NCI-H1105 (cell line): ENCODE results near the gene ACKR1.

Experiments
- DNase-seq: peaks from one replicate; lab custom pipeline; 2025; lab: John Stamatoyannopoulos, UW

Gene ACKR1

GRCh38 chr1:159187647-159188374 lies 16.9 kb upstream of the ACKR1 start:
- peak; percentile 38 for DNase-seq

GRCh38 chr1:159188375-159188788 lies 16.3 kb upstream of the ACKR1 start:
- peak; percentile 83 for DNase-seq

DNA sequence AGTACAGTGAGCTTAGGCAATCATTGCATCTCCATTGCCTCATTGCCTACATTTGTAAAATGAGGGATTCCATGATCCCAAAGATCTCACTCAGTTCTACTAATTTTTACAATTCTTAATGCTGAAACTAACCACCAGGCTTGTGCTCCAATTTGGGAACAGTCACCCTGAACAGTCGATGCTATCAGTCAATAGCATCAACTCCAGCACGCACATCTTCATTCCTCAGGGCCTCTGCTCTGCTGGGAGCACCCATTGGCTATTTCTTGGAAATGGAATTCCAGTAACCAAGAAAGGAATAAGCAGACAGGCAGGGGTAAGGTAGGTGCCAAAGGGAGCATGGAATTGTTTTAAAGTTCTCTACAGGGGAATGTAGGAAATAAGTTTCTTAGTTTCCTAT lies 14.2 kb upstream of the ACKR1 start:
- DNase-seq: no peak

- no peak for DNase-seq
Measured at GRCh38 chr1:159196543-159196942, 8.1 kb upstream of the ACKR1 start.

GRCh38 chr1:159197561-159198557 lies 6.8 kb upstream of the ACKR1 start:
- peak; percentile 69 for DNase-seq

- no peak for DNase-seq
Measured at GRCh38 chr1:159199901-159200300, 4.8 kb upstream of the ACKR1 start.

GRCh38 chr1:159200769-159201168 lies 3.9 kb upstream of the ACKR1 start:
- no peak for DNase-seq

GRCh38 chr1:159201642-159202041 lies 3.0 kb upstream of the ACKR1 start:
- DNase-seq: no peak

DNA sequence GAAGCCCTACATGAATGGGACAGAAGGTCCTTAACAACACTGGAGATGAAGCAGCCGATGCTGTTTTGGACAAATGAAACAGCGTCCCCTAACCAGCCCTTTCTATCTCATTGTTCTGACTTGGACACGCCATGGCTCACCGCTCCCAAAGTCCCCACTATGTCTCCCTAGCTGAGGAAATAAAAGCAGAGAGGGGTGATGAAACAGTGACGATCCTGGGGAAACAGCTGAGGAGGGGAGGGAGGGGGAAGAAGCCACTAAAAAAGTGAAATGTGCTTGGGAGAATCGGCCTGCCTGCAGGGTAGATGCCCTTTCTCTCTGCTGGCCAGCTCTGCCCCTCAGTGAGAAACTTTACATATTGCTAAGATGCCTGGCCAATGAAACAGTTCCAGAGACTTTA lies 1.1 kb upstream of the ACKR1 start:
- DNase-seq: no peak

GRCh38 chr1:159205225-159205624 lies 550 bp downstream of the ACKR1 start:
- no peak for DNase-seq

GRCh38 chr1:159206110-159206509 lies 1.4 kb downstream of the ACKR1 start:
- DNase-seq: no peak

GRCh38 chr1:159207080-159207479 lies 2.4 kb downstream of the ACKR1 start:
- DNase-seq: no peak

DNA sequence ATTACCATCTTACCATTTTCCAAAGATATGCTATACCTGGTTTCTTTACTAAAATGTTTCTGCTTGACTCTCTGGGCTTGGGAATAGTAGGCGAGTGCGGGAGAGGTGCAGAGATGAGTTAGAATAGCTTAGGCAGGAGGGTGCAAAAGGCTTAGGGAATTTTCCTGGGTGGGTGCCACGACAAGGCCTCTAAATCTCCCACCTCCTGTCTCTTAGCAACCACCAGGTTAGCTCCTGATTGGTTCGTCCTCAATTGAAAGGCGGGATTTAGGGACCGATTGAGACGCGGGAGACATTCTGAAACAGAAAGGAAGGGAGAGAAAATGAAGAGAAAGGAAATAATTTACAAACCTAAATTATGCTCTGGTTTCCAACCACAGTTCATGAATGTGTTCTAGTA lies 3.1 kb downstream of the ACKR1 start:
- DNase-seq: no peak

GRCh38 chr1:159208175-159208825 lies 3.6 kb downstream of the ACKR1 start:
- no peak for DNase-seq

DNA sequence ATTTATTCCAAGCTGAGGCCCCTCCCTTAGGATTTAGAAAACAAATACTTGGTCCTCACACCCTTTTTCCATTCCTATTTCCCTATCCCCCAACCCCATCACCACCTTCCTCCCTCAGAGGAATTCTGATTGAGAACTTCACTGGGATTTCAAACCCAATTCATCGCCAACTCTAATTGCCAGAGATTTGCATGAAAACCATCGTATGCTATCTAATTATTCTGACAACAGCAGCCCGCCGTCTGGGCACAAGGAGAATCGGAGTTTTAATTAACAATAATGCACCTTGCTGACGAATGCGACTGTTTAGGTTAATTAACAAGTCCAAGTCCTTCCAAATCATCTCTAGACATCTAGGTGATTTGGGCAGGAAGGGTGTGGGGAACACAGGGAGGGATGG lies 4.4 kb downstream of the ACKR1 start:
- DNase-seq: no peak

DNA sequence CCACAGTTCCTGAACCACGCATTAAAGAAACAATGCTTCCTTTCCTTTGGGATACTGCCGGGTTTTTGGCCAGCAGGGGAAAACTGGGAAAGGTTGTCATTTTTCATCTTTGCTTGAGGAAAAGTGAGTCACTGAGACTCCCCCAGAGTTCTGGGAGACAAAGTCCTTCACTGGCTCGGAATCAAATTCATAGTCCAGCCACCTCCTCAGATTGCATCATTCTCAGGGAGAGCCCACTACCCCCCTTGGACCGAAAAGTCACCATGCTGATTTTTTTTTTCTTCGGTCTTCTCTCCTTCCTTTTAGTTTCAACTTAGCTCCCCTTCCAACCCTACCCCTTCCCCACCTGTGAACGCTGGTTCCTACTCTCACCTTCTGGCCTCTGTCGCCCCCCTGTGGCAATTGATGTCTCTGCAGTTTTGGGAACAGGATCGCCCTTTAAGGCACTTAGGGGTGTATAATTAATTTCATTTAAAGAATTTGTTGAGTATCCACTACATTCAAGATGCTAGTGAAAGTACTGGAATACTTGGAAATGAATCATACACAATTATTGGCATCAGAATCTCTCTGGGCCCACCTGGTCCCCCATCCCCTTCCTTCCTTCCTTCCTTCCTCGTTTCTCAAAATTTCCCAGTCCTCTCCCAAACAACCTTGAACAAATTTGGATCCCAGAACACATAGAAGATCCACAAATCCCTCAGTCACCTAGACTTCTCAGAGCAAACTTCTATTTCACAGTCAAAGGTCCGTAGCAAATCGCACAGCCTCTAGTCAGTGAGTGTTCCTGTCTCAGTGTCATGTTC lies 6.9 kb downstream of the ACKR1 start:
- peak; percentile 69 for DNase-seq

- no peak for DNase-seq
Measured at GRCh38 chr1:159212596-159212995, 7.9 kb downstream of the ACKR1 start.

DNA sequence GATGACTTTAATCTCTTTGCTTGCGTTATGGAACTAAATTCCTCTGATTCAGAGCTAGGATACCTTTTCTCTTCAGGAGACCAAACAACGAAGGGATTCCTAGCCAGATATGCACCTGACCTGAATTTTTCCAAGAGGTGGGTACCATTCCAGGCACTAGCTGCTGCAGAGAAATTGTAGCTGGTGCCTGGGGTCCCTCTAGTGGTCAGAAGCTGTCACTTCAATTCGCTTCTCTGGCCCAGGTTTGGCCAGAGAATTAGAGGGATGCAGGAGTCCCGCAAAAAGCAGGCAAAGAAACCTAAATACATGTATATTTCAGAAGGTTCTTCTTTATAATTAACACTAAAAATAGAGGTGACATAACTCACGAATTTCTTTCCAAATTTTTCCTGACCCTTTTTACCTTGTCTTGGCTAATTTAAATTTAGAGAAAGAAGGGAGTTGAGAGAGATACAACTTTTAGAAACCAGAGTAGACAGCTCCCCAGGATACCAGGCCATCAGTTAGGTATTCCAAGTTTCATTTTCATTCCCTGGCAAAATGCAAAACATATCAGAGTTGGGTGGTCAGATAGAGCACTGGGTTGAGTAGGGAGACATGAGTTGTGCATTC lies 9.6 kb downstream of the ACKR1 start:
- peak; percentile 53 for DNase-seq

- DNase-seq: no peak
Measured at GRCh38 chr1:159218649-159219636, 14.3 kb downstream of the ACKR1 start.
